ENCODE data around the gene AGBL1. TPM values are rescaled to one million over a fixed set of nuclear protein-coding genes. Genes with fewer than 3 reads are reported as not detected.

AGBL1 gene
- total RNA-seq, 1 experiment from 2014 or later = not detected

DNA sequence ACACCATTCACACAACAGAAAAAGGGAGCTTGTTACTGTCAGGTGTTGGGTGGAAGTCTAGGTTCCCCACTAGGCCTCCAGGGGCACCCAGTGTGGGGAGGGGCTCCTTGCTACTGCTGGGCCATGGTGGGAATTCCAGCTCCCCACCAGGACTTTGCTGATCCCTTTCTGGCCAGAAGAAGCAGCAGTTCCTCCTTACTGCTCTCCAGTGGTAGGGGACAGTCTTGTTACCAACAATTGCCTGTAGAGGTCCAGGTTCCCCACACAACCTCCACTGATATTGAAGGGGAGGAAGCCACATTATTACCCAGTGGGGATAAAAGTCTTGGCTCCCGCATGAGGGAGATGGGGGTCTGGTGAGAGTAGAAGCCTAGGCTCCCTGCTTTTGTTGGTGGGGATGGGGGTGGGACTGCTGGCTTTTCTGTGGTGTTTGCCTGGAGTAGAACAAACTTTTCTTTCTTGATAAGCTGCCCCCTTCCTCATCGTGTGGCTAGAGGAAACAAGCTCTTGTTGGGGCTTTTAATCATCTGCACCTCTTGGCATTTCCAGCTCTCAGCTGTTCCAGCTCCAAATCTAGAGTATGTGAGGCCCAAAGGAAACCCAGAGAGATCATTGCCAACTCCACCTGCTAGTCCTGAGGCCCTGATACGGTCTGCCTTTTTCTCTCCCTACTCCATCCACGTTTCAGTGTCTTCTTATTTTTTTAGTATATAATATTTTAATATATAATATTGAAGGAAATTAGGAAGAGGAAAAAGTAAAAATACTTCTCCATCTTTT, 824.2 kb downstream of the AGBL1 start:
- ChIA-PET POLR2A (no interaction called here), CTCF (interaction anchor here (0.7 kb wide), 1 partner anchor 279 kb away, joined by 3 read pairs; no protein-coding TSS in a partner anchor)
- Histone ChIP-seq H3K9me3 (no peaks in the 10 kb centered on the region), H3K4me3 (ENCODE audit: low read depth, low read length) (no peak overlapping the region), H3K36me3 (ENCODE audit: control insufficient read depth, insufficient read depth, low read length) (no peaks in the 10 kb centered on the region), H3K27me3 (replicated peaks; ENCODE audit: control insufficient read depth, insufficient read depth, low read length) (no peaks in the 10 kb centered on the region), H3K4me1 (no peaks in the 10 kb centered on the region)
- BruUV-seq (replicated peaks) = no TSS peak
- H3K4me3 Mint-ChIP-seq (ENCODE audit: unreplicated experiment) = no peak overlapping the region
- TF ChIP-seq, protein P1, sequence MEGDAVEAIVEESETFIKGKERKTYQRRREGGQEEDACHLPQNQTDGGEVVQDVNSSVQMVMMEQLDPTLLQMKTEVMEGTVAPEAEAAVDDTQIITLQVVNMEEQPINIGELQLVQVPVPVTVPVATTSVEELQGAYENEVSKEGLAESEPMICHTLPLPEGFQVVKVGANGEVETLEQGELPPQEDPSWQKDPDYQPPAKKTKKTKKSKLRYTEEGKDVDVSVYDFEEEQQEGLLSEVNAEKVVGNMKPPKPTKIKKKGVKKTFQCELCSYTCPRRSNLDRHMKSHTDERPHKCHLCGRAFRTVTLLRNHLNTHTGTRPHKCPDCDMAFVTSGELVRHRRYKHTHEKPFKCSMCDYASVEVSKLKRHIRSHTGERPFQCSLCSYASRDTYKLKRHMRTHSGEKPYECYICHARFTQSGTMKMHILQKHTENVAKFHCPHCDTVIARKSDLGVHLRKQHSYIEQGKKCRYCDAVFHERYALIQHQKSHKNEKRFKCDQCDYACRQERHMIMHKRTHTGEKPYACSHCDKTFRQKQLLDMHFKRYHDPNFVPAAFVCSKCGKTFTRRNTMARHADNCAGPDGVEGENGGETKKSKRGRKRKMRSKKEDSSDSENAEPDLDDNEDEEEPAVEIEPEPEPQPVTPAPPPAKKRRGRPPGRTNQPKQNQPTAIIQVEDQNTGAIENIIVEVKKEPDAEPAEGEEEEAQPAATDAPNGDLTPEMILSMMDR (IDR thresholded peaks at IDR 0.05; ENCODE audit: insufficient read depth in 1 of 2, low read depth in 1 of 2, low read length in 1 of 2, severe bottlenecking in 1 of 2, unreplicated experiment in 1 of 2) = no peak
- no peak overlapping the region for H3K27ac Mint-ChIP-seq (ENCODE audit: unreplicated experiment)
- H3K4me1 Mint-ChIP-seq (ENCODE audit: low read depth, unreplicated experiment) = no peaks in the 10 kb centered on the region
- H3K36me3 Mint-ChIP-seq (ENCODE audit: insufficient read depth, unreplicated experiment) = no peaks in the 10 kb centered on the region
- no peak for DNase-seq
- H3K9me3 Mint-ChIP-seq (ENCODE audit: unreplicated experiment) = no peaks in the 10 kb centered on the region
- peaks cover 10% of the 10 kb centered on the region for H3K27me3 Mint-ChIP-seq (ENCODE audit: insufficient read depth, unreplicated experiment)
- intact Hi-C loops (cut with micrococcal nuclease; ENCODE audit: unreplicated experiment) = no loop called here

DNA sequence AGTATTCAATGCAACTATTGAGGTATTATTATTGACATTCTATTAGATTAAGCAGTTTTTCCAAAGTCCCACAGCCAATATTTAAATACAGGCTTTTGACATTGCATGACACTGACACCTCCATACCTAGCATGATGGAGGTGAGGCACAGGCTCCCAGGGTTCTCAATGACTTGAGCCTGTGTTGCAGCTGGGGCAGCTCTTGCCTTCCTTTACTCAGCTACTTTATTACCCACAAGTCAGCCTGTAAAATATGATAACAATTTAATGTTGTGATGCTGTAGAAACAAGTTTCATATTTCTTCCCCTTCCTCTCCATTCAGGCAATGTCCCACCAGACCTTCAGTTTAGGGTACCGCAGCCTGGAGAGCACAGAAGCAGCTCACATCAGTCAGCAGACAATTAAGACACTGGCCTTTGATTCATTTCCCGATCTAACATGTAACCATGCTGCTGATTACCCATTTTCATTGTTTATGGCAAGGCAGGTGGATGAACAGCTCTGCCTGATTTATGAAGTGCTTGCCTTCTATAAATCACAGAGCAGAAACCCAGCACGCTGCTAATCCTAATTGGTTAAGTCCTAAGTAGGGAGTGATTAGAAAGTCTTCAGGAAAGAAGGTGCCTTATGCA, 826.1 kb downstream of the AGBL1 start:
- intact Hi-C loops (cut with micrococcal nuclease; ENCODE audit: unreplicated experiment) = no loop called here
- H3K27ac Mint-ChIP-seq (ENCODE audit: unreplicated experiment) = no peak overlapping the region
- H3K27me3 Mint-ChIP-seq (ENCODE audit: insufficient read depth, unreplicated experiment) = peaks cover 10% of the 10 kb centered on the region
- CTCF ChIA-PET = no interaction called here
- Histone ChIP-seq H3K36me3 (ENCODE audit: control insufficient read depth, insufficient read depth, low read length) (no peaks in the 10 kb centered on the region), H3K4me3 (ENCODE audit: low read depth, low read length) (no peak overlapping the region), H3K4me1 (no peaks in the 10 kb centered on the region), H3K27me3 (replicated peaks; ENCODE audit: control insufficient read depth, insufficient read depth, low read length) (no peaks in the 10 kb centered on the region), H3K9me3 (no peaks in the 10 kb centered on the region)
- TF ChIP-seq, protein P1 (IDR thresholded peaks at IDR 0.05; ENCODE audit: insufficient read depth in 1 of 2, low read depth in 1 of 2, low read length in 1 of 2, severe bottlenecking in 1 of 2, unreplicated experiment in 1 of 2) = no peak
- no peak overlapping the region for H3K4me3 Mint-ChIP-seq (ENCODE audit: unreplicated experiment)
- no peak for DNase-seq
- H3K4me1 Mint-ChIP-seq (ENCODE audit: low read depth, unreplicated experiment) = no peaks in the 10 kb centered on the region
- no TSS peak for BruUV-seq (replicated peaks)
- POLR2A ChIA-PET = no interaction called here
- no peaks in the 10 kb centered on the region for H3K36me3 Mint-ChIP-seq (ENCODE audit: insufficient read depth, unreplicated experiment)
- H3K9me3 Mint-ChIP-seq (ENCODE audit: unreplicated experiment) = no peaks in the 10 kb centered on the region

DNA sequence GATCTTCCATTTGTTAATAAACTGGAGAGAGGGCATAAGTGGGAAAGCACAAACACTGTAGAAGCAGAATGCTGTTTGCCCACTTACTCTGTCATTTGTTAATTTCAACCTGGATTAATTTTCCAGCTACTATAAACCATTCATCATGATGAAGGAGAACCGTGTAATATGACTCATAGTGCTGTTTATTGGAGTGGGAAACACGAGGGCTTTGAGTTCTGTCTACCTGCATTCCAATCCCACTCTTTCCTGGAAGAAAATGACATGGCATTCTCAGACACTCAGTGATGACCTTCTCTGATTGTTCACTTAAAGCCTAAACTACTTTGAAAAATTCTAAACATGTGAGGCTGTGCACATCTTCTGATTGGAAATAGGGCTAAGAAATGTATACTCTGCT, 826.7 kb downstream of the AGBL1 start:
- H3K4me3 Mint-ChIP-seq (ENCODE audit: unreplicated experiment) = no peak overlapping the region
- H3K36me3 Mint-ChIP-seq (ENCODE audit: insufficient read depth, unreplicated experiment) = no peaks in the 10 kb centered on the region
- no peaks in the 10 kb centered on the region for H3K36me3 ChIP-seq (ENCODE audit: control insufficient read depth, insufficient read depth, low read length)
- H3K27me3 Mint-ChIP-seq (ENCODE audit: insufficient read depth, unreplicated experiment) = peaks cover 12% of the 10 kb centered on the region
- TF ChIP-seq, protein P1 (IDR thresholded peaks at IDR 0.05; ENCODE audit: insufficient read depth in 1 of 2, low read depth in 1 of 2, low read length in 1 of 2, severe bottlenecking in 1 of 2, unreplicated experiment in 1 of 2) = no peak
- POLR2A ChIA-PET = no interaction called here
- no peaks in the 10 kb centered on the region for H3K4me1 ChIP-seq
- DNase-seq = no peak
- H3K9me3 Mint-ChIP-seq (ENCODE audit: unreplicated experiment) = no peaks in the 10 kb centered on the region
- CTCF ChIA-PET = no interaction called here
- H3K4me3 ChIP-seq (ENCODE audit: low read depth, low read length) = no peak overlapping the region
- no peak overlapping the region for H3K27ac Mint-ChIP-seq (ENCODE audit: unreplicated experiment)
- H3K27me3 ChIP-seq (replicated peaks; ENCODE audit: control insufficient read depth, insufficient read depth, low read length) = no peaks in the 10 kb centered on the region
- no peaks in the 10 kb centered on the region for H3K9me3 ChIP-seq
- intact Hi-C loops (cut with micrococcal nuclease; ENCODE audit: unreplicated experiment) = no loop called here
- no peaks in the 10 kb centered on the region for H3K4me1 Mint-ChIP-seq (ENCODE audit: low read depth, unreplicated experiment)
- no TSS peak for BruUV-seq (replicated peaks)
